H4 (cell line): ENCODE data around the gene AGO4. TPM values are rescaled to one million over a fixed set of nuclear protein-coding genes. Genes with fewer than 3 reads are reported as not detected.
A peak's percentile ranks its signal among the peaks of the same experiment; 100 is the strongest.
"Not testable (repeated sequence)": the region's sequence is repeated elsewhere in the genome, so short reads cannot be mapped to it uniquely, and the experiment has no call there.

Experiments used
- DNase-seq: peaks from one replicate; pipeline ENCODE4 v3.0.0-alpha.2; 2015; ENCODE audit warnings: low spot score
- total RNA-seq: library from RNA; depleted of rRNA; stranded (reverse); fragments of >200 nt; shearing (Covaris generic); gene quantifications from 2 replicates; pipeline ENCODE4 v1.2.3, GENCODE V29; 2014; rRNA removed

Gene AGO4
- total RNA-seq: 0.64 and 1.4 TPM in 2 replicates

DNA sequence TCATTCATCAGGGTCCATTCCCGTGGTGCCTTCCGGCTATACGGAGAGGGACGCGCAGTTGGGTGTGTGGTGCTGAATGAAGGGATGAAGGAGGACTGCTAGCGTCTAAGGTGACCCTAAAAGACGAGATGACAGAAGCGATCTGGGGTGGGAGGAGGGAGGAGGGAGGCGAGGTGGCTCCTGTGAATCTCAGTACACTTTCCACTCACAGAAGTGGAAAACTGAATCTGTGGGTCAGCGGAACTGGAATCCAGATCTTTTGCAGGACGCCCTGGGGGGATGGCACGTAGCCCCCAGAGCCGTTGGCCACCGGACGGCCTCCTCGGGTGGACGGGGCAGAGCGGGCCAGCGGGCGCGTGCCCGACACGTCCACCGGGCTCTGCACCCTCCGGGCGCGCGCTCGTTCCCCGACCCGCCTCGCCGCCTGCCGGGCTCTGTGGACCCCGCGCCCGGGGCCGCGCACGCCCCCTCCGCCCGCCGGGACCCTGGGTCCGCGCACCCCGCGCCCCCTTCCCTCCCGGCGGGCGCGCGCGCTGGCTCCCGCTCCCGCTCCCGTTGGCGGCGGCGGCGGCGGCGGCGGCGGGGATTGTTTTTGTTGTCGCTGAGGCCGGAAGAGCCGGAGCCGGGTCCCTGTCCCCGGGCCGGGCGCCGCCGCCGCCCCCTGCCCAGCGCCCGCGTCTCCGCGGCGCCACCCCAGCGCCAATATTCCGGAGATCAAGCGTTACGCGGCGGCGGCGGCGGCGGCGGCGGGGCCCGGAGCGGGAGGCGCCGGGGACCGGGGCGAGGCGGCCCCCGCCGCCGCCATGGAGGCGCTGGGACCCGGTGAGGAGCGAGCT lies at the start of gene AGO4:
AGO4 (plus strand) TSS at position 403 of the 836 bp plus-strand sequence; CDS start at position 804, 401 bp downstream.
- DNase-seq: no peak

DNA sequence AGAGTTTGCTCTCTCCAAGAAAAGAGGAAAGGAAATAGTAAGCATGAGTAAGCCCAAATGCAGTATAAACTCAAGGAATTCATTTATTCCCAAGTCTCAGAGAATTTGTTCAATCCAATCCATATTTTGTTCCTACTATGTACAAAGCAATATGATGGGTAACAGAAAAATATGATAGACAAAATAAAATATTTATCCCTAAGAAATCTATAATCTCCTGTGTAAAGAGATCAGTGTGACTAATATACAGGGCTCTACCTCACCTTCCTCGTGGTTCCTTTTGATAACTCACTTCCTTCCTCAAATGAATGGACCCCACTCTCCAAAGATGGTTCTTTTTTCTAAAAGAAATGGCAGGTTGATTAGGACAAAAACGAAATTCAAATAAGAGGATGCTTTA lies 45.7 kb upstream of the AGO4 start:
- no peak for DNase-seq

DNA sequence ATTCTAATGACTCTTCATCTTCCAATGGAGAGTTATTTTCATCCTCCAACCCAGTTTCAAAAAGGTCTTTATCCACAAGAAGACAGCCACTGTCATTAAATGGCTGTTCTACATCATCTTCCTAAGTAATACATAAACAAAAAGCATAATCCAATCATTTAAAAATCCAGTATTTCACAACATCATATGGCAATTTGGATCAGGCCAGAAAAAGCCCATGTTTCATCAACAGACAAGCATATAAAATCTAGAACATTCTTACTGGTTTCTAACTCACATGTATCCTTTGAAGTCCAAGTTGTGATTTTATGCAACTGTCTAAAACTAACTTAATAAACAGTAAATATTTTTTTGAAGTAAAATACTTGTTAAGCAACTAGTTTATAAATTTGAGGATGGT lies 44.6 kb upstream of the AGO4 start:
- no peak for DNase-seq

DNA sequence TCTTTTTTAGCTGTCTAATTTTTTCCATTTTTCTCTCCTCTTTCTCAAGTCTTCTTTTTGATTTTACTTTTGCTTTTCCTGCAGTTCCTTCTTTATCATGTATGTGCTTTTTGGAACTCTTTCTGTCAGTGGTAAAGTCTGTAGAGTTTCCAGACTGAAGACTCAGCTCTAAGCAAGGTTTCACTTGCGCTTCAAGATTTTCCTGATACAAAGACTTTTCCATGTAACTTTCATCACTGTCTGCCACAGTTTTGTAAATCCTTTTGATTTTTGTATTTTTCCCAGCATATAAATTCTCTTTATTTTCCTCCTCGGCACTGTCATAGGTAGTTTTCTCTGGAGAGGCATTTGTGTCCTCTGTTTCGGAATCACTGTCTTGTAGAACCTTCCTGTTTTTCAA lies 43.5 kb upstream of the AGO4 start:
- no peak for DNase-seq

DNA sequence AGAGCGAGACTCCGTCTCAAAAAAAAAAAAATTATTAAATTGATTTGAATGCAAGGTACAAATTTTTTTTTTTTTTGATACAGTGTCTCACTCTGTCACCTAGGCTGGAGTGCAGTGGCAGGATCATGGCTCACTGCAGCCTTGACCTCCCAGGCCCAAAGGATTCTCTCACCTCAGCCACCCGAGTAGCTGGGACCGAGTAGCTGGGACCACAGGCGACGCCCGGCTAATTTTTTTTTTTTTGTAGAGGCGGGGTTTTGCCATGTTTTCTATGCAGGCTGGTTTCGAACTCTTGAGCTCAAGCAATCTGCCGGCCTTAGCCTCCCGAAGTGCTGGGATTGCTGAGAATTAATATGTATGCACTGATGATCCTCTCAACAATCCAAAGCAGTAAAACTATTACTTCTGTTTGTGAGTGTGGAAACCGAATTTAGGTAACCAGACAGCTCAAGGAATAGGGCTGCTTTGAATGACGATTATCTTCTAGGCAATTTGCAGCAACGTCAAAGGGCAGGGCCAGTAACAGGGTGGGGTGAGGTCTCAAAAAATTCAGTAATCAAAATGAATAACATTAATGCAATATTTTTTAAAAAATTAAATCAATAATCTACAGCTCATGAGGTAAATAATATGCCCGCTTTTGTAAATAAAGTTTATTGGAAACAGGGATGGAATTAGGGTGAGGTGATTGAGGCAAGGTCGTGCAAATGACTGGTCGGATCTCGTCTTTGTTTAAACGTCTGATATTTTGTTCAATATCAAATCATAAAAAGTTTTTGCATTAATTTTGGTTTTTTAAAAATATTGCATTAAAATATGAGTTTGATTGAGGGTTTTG lies 39.2 kb upstream of the AGO4 start:
- no peak for DNase-seq

DNA sequence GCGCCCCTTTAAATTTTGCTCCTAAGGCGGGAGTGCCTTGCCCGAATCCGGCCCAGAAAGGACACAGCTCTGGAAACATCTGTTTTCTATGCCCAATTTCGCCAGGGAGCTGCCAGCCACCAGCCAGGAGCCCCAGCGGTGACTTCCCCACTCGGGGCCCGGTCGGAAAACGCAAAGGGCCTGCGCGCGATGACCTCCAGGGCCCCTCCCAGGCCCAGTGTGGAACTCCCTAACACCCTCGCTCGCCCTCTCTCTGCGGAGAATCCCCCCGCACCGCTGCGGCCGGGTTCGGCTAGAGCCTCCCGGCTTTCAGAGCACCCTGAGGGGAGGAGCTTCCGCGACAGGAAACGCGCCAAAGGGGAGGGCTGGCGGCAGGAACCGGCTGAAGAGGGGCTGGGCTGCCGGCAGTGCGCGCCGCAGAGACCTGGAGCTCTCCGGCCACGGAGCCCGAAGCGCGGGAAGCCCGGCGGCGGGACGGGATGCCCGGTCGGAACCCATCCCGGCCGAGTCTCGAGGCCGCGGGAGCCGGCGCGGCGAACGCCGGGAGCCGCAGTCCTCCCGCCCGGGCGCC lies 38.5 kb upstream of the AGO4 start:
- DNase-seq: peak; percentile 69

DNA sequence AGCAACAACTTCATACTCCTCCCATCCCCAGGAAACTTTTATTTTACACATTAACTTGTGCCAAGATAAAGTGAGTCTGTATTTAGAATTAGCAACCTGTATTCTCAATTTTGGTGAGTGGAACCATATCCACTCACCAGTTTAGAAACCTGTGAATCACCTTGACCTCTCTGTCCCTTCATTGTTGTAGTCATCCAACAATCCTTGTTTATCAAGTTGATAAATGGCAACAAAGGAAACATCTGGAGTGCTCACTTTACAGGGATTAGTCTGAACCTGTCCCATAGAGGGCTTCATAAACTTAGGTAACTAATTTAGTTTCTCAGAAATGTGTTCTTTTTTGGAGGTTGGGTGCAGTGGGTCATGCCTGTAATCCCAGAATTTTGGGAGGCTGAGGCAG lies 34.1 kb upstream of the AGO4 start:
- no peak for DNase-seq

DNA sequence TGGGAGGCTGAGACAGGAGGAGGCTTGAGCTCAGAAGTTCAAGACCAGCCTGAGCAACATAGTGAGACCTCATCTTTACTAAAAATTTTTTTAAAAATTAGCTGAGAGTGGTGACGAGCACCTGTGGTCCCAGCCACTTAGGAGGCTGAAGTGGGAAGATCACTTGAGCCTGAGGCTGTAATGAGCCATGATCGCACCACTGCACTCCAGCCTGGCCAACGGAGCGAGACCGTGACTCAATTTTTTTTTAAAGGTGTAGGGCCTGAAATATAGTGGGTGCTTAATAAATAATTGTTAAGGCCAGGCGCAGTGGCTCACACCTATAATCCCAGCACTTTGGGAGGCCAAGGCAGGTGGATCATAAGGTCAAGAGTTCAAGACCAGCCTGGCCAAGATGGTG lies 31.6 kb upstream of the AGO4 start:
- DNase-seq: not testable (repeated sequence)

DNA sequence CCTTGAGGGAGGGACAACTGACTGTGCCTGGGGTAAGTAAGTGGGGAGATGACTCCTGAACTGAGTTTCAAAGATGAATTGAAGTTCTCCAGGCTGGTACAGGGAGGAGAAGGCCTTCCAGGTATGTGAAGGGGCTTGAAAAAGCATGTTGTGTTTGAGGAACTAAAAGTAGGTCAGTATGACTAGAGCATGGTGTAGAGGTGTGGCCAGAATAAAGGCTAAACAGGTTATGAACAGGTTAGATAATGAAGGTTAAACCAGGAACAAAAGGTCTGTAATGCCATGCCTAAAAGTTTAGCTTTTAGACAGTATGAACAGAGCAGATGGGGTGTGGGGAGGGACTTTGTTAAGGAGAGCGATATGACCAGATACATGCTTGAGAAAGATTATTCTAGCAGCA lies 30.7 kb upstream of the AGO4 start:
- no peak for DNase-seq

DNA sequence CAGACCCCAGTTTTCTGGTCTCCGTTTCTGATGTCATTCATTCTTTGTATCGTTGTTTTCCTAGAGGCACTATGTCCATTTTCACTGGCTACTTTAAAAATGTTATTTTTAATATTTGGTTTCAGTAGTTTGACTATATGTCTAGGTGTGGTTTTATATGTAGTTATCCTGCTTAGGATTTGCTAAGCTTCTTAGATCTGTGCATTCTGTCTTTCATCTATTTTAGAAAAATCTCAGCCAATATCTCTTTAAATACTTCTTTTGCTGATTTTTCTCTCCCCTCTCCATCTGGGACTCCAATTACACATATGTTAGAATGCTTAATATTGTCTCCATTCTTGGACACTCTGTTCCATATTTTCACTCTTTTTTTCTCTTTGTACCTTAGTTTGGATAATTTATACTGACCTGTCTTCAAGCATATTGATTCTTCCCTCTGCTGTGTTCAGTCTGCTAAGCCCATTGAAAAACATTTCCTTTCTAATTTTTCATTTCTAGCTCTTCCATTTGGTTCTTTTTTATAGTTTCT lies 24.7 kb upstream of the AGO4 start:
- DNase-seq: no peak

DNA sequence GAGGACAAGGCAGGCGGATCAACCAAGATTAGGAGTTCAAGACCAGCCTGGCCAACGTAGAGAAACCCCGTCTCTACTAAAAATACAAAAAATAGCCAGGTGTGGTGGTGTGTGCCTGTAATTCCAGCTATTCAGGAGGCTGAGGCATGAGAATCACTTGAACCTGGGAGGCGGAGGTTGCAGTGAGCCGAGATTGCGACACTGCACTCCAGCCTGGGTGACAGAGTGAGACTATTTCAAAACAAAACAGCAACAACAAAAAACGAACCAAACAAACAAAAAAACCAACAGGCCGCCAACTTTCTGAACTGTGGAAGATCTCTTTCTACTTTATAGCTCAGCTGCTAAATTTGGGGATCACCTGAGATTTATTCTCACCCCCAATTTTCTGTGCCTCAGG lies 23.5 kb upstream of the AGO4 start:
- not testable (repeated sequence) for DNase-seq

DNA sequence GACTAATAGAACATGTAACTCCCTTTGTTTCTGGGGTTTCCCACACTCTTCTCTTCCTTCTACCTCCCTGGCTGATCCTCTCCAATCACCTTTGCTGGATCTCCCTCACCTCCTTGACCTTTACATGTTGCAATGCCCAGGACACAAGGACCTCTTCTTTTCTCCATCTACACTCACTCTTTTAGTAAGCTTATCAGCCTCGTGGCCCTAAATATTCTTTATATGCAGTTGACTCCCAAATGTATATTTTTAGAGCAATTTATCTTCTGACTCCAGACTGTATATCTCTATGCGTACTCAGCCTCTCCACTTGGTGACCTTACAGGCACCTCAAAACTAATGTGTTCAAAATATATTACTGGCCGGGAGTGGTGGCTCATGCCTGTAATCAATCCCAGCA lies 19.7 kb upstream of the AGO4 start:
- no peak for DNase-seq

DNA sequence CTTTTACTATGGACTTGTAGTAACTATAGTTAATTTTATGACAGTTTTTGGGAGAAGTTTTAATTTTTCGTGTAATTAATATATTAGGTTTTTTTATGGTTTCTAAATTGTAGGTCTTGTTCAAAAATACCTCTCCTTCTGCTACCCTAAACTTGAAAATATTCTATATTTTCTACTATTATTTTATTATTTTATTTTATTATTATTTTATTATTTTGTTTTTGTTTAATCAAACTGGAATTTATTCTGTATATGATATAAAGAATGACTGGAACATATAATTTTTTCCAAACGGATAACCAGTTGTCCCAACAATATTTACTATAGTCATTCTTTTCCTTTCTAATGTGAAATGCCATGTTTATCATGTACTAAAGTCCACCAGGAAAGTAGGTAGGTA lies 17.1 kb upstream of the AGO4 start:
- DNase-seq: no peak

DNA sequence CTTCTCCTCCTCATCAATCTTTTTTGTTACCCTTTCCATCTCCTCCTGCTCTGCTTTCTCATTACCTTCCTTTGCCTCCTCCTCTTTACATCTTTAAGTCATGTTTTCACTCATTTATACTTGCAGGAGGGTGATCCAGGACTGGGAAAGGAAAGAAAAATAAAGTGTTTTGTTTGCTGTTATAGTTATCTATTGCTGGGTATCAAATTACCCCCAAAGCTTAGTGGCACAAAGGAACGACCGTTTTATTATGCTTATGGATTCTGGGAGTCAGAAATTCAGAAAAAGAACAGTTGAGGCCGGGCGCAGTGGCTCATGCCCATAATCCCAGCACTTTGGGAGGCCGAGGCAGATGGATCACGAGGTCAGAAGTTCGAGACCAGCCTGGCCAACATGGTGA lies 12.5 kb upstream of the AGO4 start:
- DNase-seq: no peak

DNA sequence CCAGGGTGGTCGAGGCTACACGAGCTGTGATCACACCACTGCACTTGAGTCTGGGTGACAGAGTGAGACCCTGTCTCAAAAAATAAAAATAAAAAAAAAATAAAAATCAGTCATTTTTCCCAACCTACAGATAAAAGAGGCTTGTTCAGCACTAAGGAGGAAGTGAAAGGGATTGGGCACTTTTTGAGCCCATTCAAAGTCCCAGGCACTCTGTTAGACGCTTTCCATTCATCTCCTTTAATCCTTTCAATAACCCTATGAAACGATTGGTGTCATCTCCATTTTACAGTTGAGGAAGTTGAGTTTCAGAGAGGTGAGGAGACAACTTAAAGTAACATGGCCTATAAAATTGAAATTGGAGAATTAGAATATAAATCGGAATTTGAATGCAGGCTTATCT lies 10.4 kb upstream of the AGO4 start:
- no peak for DNase-seq

DNA sequence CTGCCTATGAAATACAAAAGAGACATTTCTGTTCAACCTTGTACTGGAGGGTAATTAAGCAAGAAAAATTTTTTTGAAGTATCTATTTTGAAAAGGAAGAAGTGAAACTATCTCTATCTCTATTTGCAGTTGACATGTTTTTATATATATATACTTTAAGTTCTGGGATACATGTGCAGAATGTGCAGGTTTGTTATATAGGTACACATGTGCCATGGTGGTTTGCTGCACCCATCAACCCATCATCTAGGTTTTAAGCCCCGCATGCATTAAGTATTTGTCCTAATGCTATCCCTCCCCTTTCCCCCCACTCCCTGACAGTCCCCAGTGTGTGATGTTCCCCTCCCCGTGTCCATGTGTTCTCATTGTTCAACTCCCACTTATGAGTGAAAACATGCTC lies 9.8 kb upstream of the AGO4 start:
- not testable (repeated sequence) for DNase-seq

DNA sequence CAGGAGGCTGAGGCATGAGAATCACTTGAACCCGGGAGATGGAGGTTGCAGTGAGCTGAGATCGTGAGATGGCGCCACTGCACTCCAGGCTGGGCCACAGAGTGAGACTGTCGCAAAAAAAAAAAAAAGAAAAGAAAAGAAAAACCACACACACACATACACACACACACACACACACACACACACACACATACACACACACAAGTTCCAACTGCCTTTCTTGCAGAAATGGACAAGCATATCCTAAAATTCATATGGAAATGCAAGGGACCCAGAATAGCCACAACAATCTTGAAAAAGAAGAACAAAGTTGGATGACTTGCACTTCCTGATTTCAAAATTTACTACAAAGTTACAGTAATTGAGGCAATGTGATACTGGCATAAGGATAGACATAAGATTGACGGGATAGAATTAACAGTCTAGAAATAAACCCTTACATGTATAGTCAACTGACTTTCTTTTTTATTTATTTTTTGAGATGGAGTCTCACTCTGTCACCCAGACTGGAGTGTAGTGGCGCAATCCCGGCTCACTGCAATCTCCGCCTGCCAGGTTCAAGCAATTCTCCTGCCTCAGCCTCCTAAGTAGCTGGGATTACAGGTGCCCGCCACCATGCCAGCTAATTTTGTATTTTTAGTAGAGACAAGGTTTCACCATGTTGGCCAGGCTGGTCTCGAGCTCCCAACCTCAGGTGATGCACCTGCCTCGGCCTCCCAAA lies 7.5 kb upstream of the AGO4 start:
- not testable (repeated sequence) for DNase-seq

DNA sequence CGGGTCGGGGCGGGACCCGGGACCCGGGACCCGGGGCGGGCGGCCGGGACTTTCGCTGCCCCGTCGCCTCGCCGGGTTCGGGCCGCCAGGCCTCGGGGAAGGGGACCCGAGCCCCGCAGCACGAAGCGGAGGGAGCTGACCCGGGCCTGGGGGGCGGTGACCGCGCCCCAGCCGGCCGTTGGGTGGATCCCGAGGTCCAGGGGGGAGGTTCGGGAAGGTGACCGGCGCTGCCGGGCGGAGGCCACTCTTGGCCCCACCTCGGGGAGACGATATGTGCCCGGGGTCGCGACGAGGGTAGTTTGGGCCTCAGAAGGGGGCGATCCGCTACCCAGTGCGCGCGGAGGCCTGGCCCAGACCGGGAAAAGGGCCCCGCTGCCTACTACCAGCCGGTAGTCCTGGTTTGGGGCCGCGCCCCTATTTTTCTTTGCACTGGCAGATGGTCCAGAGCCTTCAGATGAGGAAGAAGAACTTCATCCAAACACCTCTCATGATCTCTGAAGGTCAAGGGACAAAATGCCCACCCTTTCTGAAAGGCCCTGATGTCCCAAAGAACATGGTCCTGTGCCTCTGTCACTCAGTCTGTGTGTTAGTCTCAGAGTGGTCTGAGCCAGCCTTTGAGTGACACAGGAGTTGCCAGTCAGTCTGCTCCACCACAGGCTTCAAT lies 766 bp downstream of the AGO4 start:
- DNase-seq: no peak

DNA sequence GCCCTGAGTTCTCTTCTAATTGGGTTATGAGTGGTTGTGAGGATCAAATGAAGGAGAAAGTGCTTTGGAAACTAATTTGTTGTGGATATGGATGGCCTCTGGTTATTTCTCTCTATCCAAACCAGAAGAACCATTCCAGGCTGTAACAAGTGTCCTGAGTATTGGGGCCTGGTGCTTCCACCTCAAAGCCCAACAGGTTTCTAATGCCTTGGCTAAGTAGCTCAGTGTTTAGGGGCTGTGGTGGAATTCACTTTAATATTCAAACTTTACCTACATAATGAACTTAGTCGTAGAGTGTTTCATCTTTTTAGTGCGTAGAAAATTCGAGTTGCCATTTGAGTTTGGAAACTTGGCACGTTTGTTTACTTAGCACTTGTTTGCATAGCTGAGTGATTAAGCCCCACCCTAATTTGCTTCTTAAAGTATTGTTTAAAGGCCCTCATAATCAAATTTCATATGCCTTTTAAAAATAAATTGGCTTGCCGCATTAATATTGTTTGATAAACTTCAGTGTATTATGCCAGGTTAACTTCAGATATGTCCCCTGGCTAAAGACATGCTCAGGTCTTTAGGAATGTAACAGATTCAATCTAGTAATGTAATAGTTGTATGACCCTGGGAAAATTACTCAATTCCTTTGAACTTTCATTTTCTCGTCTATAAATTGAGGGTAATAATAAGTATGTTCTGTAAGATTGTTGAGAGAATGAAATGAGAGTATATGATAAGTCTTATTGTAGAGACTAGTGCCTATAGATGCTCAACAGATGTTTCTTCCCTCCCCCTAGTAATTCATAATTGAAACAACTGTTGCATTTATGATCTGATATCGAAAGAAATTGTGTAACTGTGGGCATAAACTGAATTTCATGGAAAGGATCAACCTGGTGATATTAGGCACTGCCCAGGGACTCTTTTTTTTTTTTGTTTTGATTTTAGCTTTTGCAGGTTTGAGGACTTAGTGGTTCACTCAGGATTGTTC lies 1.6 kb downstream of the AGO4 start:
- no peak for DNase-seq
